Measurements from ENCODE around the gene CCDC197.

DNA sequence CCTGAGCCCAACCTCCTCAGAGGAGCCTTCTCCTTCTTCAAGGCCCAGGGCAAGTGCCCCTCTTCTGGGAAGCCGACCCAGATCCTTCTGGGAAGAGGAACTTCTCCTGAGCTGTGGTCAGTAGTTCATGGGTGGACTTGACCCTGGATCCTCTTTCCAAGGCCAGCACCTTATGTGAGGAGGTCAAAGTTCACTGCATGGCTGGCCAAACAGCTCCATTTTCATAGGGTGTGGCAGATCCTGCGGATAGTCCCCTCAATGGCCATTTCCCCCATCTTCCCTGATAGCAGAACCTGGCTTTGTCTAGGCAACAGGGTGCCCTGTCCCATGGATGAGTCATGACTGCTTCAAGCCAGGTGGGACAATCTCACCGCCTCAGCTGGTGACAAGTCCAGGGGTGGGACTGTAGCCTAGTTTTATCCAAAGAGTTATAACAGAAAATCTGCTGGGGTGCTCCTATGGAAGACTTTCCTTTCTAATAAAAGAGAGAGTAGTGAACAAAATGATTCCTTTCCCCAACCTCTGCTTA is 31.1 kb upstream of the CCDC197 start:
- TF ChIP-seq, protein P1, sequence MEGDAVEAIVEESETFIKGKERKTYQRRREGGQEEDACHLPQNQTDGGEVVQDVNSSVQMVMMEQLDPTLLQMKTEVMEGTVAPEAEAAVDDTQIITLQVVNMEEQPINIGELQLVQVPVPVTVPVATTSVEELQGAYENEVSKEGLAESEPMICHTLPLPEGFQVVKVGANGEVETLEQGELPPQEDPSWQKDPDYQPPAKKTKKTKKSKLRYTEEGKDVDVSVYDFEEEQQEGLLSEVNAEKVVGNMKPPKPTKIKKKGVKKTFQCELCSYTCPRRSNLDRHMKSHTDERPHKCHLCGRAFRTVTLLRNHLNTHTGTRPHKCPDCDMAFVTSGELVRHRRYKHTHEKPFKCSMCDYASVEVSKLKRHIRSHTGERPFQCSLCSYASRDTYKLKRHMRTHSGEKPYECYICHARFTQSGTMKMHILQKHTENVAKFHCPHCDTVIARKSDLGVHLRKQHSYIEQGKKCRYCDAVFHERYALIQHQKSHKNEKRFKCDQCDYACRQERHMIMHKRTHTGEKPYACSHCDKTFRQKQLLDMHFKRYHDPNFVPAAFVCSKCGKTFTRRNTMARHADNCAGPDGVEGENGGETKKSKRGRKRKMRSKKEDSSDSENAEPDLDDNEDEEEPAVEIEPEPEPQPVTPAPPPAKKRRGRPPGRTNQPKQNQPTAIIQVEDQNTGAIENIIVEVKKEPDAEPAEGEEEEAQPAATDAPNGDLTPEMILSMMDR (IDR thresholded peaks at IDR 0.05): no peak
- TF ChIP-seq POLR2AphosphoS5 (IDR thresholded peaks at IDR 0.05): no peak

All from stomach (tissue), 4 donors.